Stimulated activated naive CD8-positive, alpha-beta T cell treated with anti-CD3 and anti-CD28 coated beads, Interleukin-15, amount 100 ng/mL, for 72 hours (primary cell): ENCODE results near the gene ZNF561.
A peak's percentile ranks its signal among the peaks of the same experiment; 100 is the strongest.
"Not testable (repeated sequence)": the region's sequence is repeated elsewhere in the genome, so short reads cannot be mapped to it uniquely, and the experiment has no call there.

Source experiments
- ATAC-seq: fragments of 150-1000 bp; cut with Tn5 transposase; 2 replicates; pipeline ENCODE4 v1.10.0; 2021; ENCODE audit warnings: mild to moderate bottlenecking, moderate library complexity
- DNase-seq, 2 donors: peaks; one replicate each; pipeline ENCODE4 v3.0.0; 2021 to 2022
- H3K27ac Mint-ChIP-seq, 2 donors: one replicate each; pipeline ENCODE4 v1.8.0; 2022; ENCODE audit warnings: mild to moderate bottlenecking in 2 of 2, mixed read lengths in 2 of 2, moderate library complexity in 2 of 2
- H3K27me3 Mint-ChIP-seq: one replicate; pipeline ENCODE4 v1.8.0; 2022; ENCODE audit warnings: mixed read lengths
- H3K4me1 Mint-ChIP-seq: one replicate; pipeline ENCODE4 v1.8.0; 2022; ENCODE audit warnings: mild to moderate bottlenecking, mixed read lengths
- H3K4me3 Mint-ChIP-seq, 2 donors: one replicate each; pipeline ENCODE4 v1.8.0; 2022; ENCODE audit warnings: mild to moderate bottlenecking in 2 of 2, mixed read lengths in 2 of 2, moderate library complexity in 1 of 2
- H3K9me3 Mint-ChIP-seq, 2 donors: one replicate each; pipeline ENCODE4 v1.8.0; 2022; ENCODE audit warnings: mixed read lengths in 2 of 2

The ZNF561 gene

DNA sequence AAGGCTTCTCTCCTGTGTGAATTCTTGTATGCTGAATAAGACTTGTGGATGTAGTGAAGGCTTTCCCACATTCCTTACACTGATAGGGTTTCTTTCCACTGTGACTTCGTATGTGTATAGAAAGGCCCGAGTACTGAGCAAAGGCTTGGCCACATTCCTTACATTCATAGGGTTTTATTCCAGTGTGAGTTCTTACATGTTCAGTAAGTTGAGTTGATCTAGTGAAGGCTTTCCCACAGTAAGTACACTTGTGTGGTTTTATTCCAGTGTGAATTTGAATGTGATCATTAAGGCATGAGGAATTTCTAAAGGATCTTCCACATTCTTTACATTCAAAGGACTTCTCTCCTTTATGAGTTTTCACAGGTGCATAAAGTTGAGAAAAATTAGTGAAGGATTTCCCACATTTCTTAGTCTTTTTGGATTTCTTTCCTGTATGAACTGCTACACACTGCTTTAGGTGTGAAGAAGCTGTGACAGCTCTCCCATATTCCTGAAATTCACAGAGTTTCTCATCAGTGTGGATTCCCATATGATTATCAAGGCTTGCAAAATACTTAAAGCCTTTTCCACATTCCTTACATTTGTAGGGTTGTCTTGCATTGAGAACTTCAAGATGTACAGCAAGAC lies 10.4 kb downstream of the ZNF561 start:
- no peak overlapping the region for H3K4me3 Mint-ChIP-seq
- H3K4me1 Mint-ChIP-seq: no peaks in the 10 kb centered on the region
- no peaks in the 10 kb centered on the region for H3K27me3 Mint-ChIP-seq
- no peak for ATAC-seq
- DNase-seq: no peak
- H3K9me3 Mint-ChIP-seq: peaks cover 30 to 53% of the 10 kb centered on the region in 2 donors
- no peak overlapping the region for H3K27ac Mint-ChIP-seq

DNA sequence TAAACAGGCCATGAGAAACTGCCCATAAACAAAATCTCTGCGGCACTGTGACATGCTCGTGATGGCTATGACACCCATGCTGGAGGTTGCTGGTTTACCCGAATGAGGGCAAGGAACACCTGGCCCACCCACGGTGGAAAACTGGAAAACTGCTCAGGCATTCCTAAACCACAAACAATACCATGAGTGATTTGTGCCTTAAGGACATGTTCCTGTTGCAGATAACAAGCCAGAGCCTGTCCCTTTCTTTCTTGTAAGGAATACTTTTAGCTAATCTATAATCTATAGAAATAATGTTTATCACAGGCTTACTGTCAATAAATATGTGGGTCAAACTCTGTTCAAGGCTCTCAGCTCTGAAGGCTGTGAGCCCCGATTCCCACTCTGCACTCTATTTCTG lies 12.1 kb downstream of the ZNF561 start:
- Mint-ChIP-seq H3K9me3 (peaks cover 30 to 63% of the 10 kb centered on the region in 2 donors), H3K27ac (no peak overlapping the region), H3K4me3 (no peak overlapping the region), H3K4me1 (no peaks in the 10 kb centered on the region), H3K27me3 (no peaks in the 10 kb centered on the region)
- DNase-seq (no peak), ATAC-seq (no peak)

DNA sequence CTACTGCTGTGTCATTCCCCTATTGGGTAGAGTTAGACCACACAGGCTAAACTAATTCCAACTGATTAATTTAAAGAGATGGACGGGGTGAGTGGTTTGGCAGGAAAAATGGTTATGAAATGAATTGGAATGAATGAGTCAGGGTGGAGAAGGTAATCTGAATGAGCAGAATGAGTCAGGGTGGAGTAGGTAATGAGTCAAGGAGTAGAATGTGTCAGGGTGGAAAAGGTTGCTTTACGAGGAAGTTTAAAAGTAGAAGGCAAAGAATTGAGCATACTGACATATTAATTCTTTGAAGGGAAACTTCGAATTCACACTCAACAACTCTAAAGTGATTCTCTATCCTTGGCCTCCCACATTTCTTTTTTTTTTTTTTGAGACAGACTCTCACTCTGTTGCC lies 24.0 kb downstream of the ZNF561 start:
- DNase-seq: no peak
- H3K27me3 Mint-ChIP-seq: no peaks in the 10 kb centered on the region
- ATAC-seq: peak; percentile 64
- peak overlapping the region in 1 of 2 donors; percentile 71 for H3K27ac Mint-ChIP-seq
- no peak overlapping the region for H3K4me3 Mint-ChIP-seq
- H3K4me1 Mint-ChIP-seq: no peaks in the 10 kb centered on the region
- peaks cover 16 to 34% of the 10 kb centered on the region in 2 donors for H3K9me3 Mint-ChIP-seq

DNA sequence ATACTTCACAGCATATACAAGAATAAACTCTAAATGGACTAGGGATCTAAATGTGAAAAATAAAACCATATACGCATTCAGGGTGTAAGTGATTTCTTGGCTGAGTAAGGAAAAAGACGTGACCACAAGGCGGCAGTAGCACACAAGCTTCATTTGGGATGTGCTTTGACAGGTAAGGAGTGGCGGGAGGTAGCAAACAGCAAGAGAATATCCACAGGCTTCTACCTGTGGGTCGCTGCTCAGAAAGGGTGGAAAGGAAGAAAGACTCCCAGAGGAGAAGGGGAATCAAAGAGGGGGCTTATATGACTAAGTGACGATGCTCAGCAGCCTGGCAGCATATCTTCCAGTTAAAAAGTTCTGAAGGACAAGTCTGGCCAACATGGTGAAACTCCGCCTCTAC lies 34.3 kb downstream of the ZNF561 start:
- peaks cover 26% of the 10 kb centered on the region for H3K4me1 Mint-ChIP-seq
- DNase-seq (peak; percentile 60 to 72), ATAC-seq (peak; percentile 60)
- H3K27me3 Mint-ChIP-seq: no peaks in the 10 kb centered on the region
- H3K27ac Mint-ChIP-seq: no peak overlapping the region
- peak overlapping the region; percentile 8 to 59 for H3K4me3 Mint-ChIP-seq
- H3K9me3 Mint-ChIP-seq: peaks cover 0 to 8% of the 10 kb centered on the region in 2 donors

DNA sequence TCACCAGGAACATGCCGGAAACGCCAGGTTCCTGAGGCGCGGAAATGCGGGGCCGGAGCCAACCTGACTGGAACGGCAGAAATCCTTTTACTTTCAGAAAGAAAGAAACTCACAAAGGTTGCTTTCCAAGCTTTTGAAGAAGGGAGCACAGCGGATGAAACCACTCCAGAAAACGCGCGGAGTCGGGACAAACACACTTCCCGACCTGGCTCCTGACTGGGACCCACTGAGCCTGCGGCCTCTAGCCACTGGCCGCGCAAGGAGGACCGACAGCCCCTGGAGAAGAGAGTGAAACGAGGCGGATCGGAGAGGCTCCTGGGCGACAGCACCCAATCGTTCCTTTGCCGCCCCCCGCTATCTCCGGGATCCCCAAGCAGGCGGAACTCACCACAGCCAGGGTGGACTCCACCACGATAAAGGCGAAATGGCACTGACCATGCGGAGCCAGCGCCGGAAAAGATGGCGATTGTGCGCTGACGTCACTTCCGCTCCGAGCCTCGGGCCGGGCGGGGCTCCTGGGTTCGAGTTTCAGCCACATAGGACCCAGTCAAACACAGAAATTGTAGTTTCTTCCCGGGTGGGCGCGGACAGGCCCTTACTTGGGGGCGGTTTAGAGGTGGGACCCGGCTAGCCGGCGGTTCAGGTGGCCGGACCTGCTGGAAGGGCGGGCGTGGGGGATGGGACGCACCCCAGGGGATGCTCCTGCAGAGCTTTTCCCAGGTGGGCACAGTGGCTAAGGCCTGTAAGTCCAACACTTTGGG lies 36.8 kb downstream of the ZNF561 start, which contains the start of gene ZNF121:
Gene ZNF121, minus strand, starts transcription at position 432 of the 761 bp plus-strand sequence. CDS start 16,407 bp downstream, outside the sequence.
- H3K4me3 Mint-ChIP-seq: peak within 1 kb of the TSS; percentile 91 to 95
- peak within 1 kb of the TSS; percentile 96 to 98 for H3K27ac Mint-ChIP-seq
- ATAC-seq (peak; percentile 89), DNase-seq (peak; percentile 81 to 86)
- peaks cover 44% of the 10 kb centered on the region for H3K4me1 Mint-ChIP-seq
- H3K9me3 Mint-ChIP-seq: peaks cover 6 to 14% of the 10 kb centered on the region in 2 donors
- no peaks in the 10 kb centered on the region for H3K27me3 Mint-ChIP-seq

DNA sequence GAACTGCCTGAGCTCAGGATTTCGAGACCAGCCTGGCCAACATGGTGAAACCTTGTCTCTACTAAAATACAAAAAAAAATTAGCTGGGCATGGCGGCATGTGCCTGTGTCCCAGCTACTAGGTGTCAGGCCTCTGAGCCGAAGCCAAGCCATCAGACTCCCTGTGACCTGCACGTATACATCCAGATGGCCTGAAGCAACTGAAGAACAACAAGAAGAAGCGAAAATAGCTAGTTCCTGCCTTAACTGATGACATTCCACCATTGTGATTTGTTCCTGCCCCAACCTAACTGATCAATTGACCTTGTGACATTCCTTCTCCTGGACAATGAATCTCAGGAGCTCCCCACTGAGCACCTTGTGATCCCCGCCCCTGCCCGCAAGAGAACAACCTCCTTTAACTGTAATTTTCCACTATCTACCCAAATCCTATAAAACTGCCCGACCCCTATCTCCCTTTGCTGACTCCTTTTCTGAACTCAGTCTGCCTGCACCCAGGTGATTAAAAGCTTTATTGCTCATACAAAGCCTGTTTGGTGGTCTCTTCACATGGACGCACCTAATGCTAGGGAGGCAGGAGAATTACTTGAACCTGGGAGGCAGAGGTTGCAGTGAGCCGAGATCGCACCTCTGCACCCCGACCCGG lies 38.8 kb downstream of the ZNF561 start:
- H3K9me3 Mint-ChIP-seq: peaks cover 20 to 28% of the 10 kb centered on the region in 2 donors
- H3K4me3 Mint-ChIP-seq: peak overlapping the region; percentile 72
- H3K4me1 Mint-ChIP-seq: peaks cover 57% of the 10 kb centered on the region
- ATAC-seq, H3K27me3 Mint-ChIP-seq, DNase-seq: not testable (repeated sequence)
- peak overlapping the region in 1 of 2 donors; percentile 80 for H3K27ac Mint-ChIP-seq

DNA sequence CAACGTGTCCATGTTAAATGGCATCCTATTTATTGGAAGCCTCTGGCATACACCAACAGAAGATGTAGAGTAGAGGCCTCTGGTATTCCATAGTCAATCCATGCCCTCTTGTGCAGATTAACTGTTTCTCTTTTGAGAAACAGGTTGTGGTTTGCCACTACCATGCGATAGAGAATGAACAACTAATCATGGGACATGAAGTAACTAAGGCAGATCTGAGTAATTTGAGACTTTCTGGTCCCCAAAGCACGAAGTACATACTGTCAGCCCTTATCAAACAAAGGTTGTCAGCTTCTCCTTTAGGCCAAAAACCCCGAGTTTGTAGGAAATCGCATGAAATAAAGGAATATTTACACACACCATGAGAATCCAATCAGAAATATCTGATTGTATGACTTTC lies 40.3 kb downstream of the ZNF561 start:
- ATAC-seq (peak; percentile 65), DNase-seq (no peak)
- peaks cover 63% of the 10 kb centered on the region for H3K4me1 Mint-ChIP-seq
- peak overlapping the region; percentile 31 to 72 for H3K4me3 Mint-ChIP-seq
- no peaks in the 10 kb centered on the region for H3K27me3 Mint-ChIP-seq
- no peak overlapping the region for H3K27ac Mint-ChIP-seq
- H3K9me3 Mint-ChIP-seq: peaks cover 32 to 41% of the 10 kb centered on the region in 2 donors

DNA sequence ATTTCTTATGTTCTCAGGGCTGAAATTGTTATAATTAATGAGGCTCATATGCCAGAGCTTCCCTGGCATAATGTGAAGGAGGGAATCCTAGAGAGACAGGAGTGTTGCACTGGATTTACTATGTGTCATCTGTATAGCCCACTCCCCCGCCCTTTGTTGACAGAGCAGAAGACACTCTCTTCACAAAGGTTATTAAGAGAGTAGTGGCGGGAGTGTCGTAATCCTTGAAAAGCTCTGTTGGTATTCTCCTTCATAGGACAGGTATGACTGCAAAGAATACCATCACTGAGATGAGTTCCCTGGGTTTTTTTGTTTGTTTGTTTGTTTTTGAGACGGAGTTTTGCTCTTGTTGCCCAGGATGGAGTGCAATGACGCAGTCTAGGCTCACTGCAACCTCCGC lies 50.8 kb downstream of the ZNF561 start:
- Mint-ChIP-seq H3K9me3 (peaks cover 48 to 64% of the 10 kb centered on the region in 2 donors), H3K27ac (no peak overlapping the region), H3K4me3 (no peak overlapping the region), H3K27me3 (no peaks in the 10 kb centered on the region), H3K4me1 (peaks cover 7% of the 10 kb centered on the region)
- DNase-seq (no peak), ATAC-seq (no peak)

DNA sequence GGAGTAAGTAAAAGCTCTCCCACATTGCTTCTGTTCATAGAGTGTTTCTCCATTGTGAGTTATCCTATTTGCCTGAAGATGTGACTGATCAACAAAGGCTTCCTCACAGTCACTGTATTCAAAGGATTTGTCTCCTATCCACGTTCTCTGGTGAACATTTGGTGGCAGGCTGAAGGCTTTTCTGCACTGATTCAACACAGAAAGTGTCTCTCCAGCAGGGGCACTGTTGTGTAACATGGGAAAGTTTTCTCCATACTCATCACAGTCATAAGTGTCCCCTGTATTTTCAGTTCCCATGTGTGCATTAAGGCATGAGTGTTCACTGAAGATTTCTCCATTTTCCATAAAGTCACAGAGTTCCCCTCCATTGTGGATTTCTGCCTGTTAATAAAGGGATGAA lies 54.3 kb downstream of the ZNF561 start:
- no peak for ATAC-seq
- H3K27me3 Mint-ChIP-seq: no peaks in the 10 kb centered on the region
- no peak overlapping the region for H3K27ac Mint-ChIP-seq
- no peak for DNase-seq
- no peak overlapping the region for H3K4me3 Mint-ChIP-seq
- peaks cover 45 to 64% of the 10 kb centered on the region in 2 donors for H3K9me3 Mint-ChIP-seq
- no peaks in the 10 kb centered on the region for H3K4me1 Mint-ChIP-seq

DNA sequence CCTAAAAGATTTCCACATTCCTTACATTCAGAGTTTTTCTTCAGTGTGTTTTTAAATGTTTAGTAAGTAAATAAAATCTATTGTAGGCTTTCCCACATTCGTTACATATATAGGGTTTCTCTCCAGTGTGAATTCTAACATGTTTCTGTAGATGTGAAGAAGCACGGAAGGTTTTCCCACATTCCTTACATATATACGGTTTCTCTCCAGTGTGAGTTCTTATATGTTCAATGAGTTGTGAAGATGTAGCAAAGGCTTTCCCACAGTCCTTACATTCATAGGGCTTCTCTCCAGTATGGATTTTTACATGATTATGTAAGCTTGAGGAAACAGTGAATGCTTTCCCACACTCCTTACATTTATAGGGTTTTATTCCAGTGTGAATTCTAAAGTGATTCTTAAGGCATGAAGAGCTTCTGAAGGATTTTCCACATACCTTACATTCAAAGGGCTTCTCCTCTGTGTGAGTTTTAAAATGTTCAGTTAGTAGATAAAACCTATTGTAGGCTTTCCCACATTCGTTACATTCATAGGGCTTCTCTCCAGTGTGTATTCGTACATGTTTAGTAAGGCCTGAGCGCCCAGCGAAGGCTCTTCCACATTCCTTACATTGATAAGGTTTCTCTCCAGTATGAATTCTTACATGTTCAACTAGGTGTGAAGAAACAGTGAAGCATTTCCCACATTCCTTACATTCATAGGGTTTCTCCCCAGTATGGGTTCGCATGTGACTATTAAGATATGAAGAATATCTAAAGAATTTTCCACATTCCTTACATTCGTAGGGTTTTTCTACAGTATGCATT lies 54.9 kb downstream of the ZNF561 start:
- Mint-ChIP-seq H3K27me3 (no peaks in the 10 kb centered on the region), H3K4me3 (no peak overlapping the region), H3K9me3 (peaks cover 39 to 63% of the 10 kb centered on the region in 2 donors), H3K4me1 (no peaks in the 10 kb centered on the region), H3K27ac (no peak overlapping the region)
- DNase-seq (no peak), ATAC-seq (no peak)
